ENCODE measurements around the gene CDC5L.

DNA sequence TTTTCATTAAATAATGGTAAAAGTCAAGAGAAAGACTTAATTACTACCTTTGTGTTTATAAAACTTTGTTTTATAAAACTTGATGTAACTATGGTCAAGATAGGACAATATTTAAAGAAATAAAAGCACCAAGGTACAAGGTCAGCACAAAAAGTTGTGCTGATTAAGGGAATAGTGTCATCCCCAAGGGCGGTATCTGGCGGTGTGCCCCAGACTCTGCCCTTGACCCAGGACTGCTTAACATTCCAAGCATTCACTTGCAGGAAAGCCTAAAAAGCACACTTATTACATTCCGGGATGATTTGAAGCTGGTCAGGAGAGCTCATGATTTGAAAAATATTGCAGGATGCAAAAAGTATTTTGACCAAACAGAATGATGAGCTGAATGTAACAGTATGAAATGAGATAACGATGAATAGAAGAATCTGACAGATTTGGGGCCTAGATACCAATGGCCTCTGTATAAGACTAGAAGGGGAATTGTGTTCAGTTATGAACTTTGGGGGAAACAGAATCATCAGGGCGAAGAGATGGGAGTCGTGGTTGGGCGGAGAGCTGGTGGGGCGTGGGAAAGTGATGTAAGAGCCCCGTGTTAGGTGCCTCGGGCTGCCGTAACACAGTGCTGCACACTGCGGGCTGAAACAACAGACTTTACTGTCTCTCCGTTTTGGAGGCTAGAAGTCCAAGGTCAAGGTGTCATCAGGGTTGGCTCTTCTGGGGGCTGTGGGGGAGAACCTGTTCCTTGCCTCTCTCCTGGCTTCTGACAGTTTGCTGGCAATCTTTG lies 77.2 kb downstream of the CDC5L start:
- TF ChIP-seq, protein P1, sequence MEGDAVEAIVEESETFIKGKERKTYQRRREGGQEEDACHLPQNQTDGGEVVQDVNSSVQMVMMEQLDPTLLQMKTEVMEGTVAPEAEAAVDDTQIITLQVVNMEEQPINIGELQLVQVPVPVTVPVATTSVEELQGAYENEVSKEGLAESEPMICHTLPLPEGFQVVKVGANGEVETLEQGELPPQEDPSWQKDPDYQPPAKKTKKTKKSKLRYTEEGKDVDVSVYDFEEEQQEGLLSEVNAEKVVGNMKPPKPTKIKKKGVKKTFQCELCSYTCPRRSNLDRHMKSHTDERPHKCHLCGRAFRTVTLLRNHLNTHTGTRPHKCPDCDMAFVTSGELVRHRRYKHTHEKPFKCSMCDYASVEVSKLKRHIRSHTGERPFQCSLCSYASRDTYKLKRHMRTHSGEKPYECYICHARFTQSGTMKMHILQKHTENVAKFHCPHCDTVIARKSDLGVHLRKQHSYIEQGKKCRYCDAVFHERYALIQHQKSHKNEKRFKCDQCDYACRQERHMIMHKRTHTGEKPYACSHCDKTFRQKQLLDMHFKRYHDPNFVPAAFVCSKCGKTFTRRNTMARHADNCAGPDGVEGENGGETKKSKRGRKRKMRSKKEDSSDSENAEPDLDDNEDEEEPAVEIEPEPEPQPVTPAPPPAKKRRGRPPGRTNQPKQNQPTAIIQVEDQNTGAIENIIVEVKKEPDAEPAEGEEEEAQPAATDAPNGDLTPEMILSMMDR (IDR thresholded peaks at IDR 0.05) = no peak
- TF ChIP-seq POLR2A (IDR thresholded peaks at IDR 0.05) (no peak), POLR2AphosphoS5 (IDR thresholded peaks at IDR 0.05; ENCODE audit: insufficient read depth in 1 of 2, low read depth in 1 of 2) (no peak)
